ENCODE data around the gene FOXP4. TPM values are rescaled to one million over a fixed set of nuclear protein-coding genes. Genes with fewer than 3 reads are reported as not detected.

The FOXP4 gene
- total RNA-seq, 1 experiment from 2014 or later, result 26.0 TPM

- H3F3A ChIP-seq (ENCODE audit: insufficient read depth, low read depth), result no peaks in the 10 kb centered on the region
- no peaks in the 10 kb centered on the region for H3K79me2 ChIP-seq (ENCODE audit: low read depth)
- no peak overlapping the region for H3K4me3 ChIP-seq
- CTCF ChIA-PET, result interaction anchor here (0.6 kb wide), 1 partner anchor 290 kb away, joined by 4 read pairs; no protein-coding TSS in a partner anchor
- H4K20me1 ChIP-seq (ENCODE audit: insufficient read depth), result no peaks in the 10 kb centered on the region
- H3K27ac ChIP-seq, result no peak overlapping the region
- no peak overlapping the region for H3K4me2 ChIP-seq
- BruUV-seq (replicated peaks), result TSS peak; percentile 12
- intact Hi-C loops (cut with micrococcal nuclease; ENCODE audit: unreplicated experiment), result no loop called here
- POLR2A ChIA-PET (ENCODE audit: unreplicated experiment), result no interaction called here
- H3K4me1 ChIP-seq (replicated peaks; ENCODE audit: insufficient read depth), result peaks cover 12% of the 10 kb centered on the region
- no peaks in the 10 kb centered on the region for H3K9me2 ChIP-seq (ENCODE audit: insufficient read depth)
- H3K9me3 ChIP-seq (ENCODE audit: insufficient read depth, low read depth), result no peaks in the 10 kb centered on the region
- no peaks in the 10 kb centered on the region for H3K36me3 ChIP-seq (ENCODE audit: low read depth)
- DNase-seq, result no peak
- TF ChIP-seq EZH2 (IDR thresholded peaks at IDR 0.05; ENCODE audit: low read depth) (no peak), CTCF (conservative IDR thresholded peaks at IDR 0.05) (no peak)
- H3K27me3 ChIP-seq (ENCODE audit: insufficient read depth, low read depth), result no peaks in the 10 kb centered on the region
- H2AFZ ChIP-seq, result no peak overlapping the region
These were observed 93.0 kb downstream of the FOXP4 start for GRCh38 chr6:41638935-41639808.

- no peak overlapping the region for H3K4me2 ChIP-seq
- no peaks in the 10 kb centered on the region for H3F3A ChIP-seq (ENCODE audit: insufficient read depth, low read depth)
- H2AFZ ChIP-seq, result no peak overlapping the region
- H4K20me1 ChIP-seq (ENCODE audit: insufficient read depth), result no peaks in the 10 kb centered on the region
- H3K4me1 ChIP-seq (replicated peaks; ENCODE audit: insufficient read depth), result peaks cover 12% of the 10 kb centered on the region
- H3K4me3 ChIP-seq, result no peak overlapping the region
- POLR2A ChIA-PET (ENCODE audit: unreplicated experiment), result no interaction called here
- H3K79me2 ChIP-seq (ENCODE audit: low read depth), result no peaks in the 10 kb centered on the region
- no TSS peak for BruUV-seq (replicated peaks)
- no peaks in the 10 kb centered on the region for H3K27me3 ChIP-seq (ENCODE audit: insufficient read depth, low read depth)
- H3K9me2 ChIP-seq (ENCODE audit: insufficient read depth), result no peaks in the 10 kb centered on the region
- DNase-seq, result no peak
- CTCF ChIA-PET, result no interaction called here
- TF ChIP-seq EZH2 (IDR thresholded peaks at IDR 0.05; ENCODE audit: low read depth), result no peak
- no peaks in the 10 kb centered on the region for H3K36me3 ChIP-seq (ENCODE audit: low read depth)
- no peaks in the 10 kb centered on the region for H3K9me3 ChIP-seq (ENCODE audit: insufficient read depth, low read depth)
- no peak overlapping the region for H3K27ac ChIP-seq
- intact Hi-C loops (cut with micrococcal nuclease; ENCODE audit: unreplicated experiment), result no loop called here
These were observed 93.7 kb downstream of the FOXP4 start for GRCh38 chr6:41639809-41640371.

GRCh38 chr6:41640426-41640825, 94.2 kb downstream of the FOXP4 start:
- no TSS peak for BruUV-seq (replicated peaks)
- Histone ChIP-seq H3F3A (ENCODE audit: insufficient read depth, low read depth) (no peaks in the 10 kb centered on the region), H4K20me1 (ENCODE audit: insufficient read depth) (no peaks in the 10 kb centered on the region), H3K4me2 (no peak overlapping the region), H3K9me2 (ENCODE audit: insufficient read depth) (no peaks in the 10 kb centered on the region), H3K9me3 (ENCODE audit: insufficient read depth, low read depth) (no peaks in the 10 kb centered on the region), H3K36me3 (ENCODE audit: low read depth) (no peaks in the 10 kb centered on the region), H3K4me3 (no peak overlapping the region), H3K79me2 (ENCODE audit: low read depth) (no peaks in the 10 kb centered on the region), H2AFZ (no peak overlapping the region), H3K4me1 (replicated peaks; ENCODE audit: insufficient read depth) (peaks cover 12% of the 10 kb centered on the region), H3K27me3 (ENCODE audit: insufficient read depth, low read depth) (no peaks in the 10 kb centered on the region), H3K27ac (no peak overlapping the region)
- DNase-seq, result no peak
- CTCF ChIA-PET, result no interaction called here
- POLR2A ChIA-PET (ENCODE audit: unreplicated experiment), result no interaction called here
- intact Hi-C loops (cut with micrococcal nuclease; ENCODE audit: unreplicated experiment), result no loop called here
- TF ChIP-seq CTCF (conservative IDR thresholded peaks at IDR 0.05), result no peak
- no peak for TF ChIP-seq EZH2 (IDR thresholded peaks at IDR 0.05; ENCODE audit: low read depth)
